Uterus (tissue), 4 donors: ENCODE data around the gene RMDN3. TPM values are rescaled to one million over a fixed set of nuclear protein-coding genes. Genes with fewer than 3 reads are reported as not detected.

Experiments
- DNase-seq, 2 donors: peaks; one replicate each; pipeline ENCODE4 v3.0.0-alpha.2; 2019 to 2020
- H3K27ac ChIP-seq, 2 donors: fragments of 200-600 bp; sonication (generic); 1 replicate in 1 of 2; 2 replicates in 1 of 2; pipeline ENCODE4 v1.5.1; 2016 to 2018
- H3K27me3 ChIP-seq, 2 donors: fragments of 200-600 bp; sonication (generic); one replicate each; pipeline ENCODE4 v1.5.1; 2018 to 2019; ENCODE audit warnings: control low read depth in 1 of 2
- H3K36me3 ChIP-seq, 2 donors: fragments of 200-600 bp; sonication (generic); one replicate each; pipeline ENCODE4 v1.5.1; 2019; ENCODE audit warnings: control low read depth in 1 of 2
- H3K4me1 ChIP-seq, 2 donors: fragments of 200-600 bp; sonication (generic); one replicate each; pipeline ENCODE4 v1.5.1; 2018 to 2019; ENCODE audit warnings: control low read depth in 1 of 2
- H3K4me3 ChIP-seq, 2 donors: fragments of 200-600 bp; sonication (generic); 1 replicate in 1 of 2; 2 replicates in 1 of 2; pipeline ENCODE4 v1.5.1; 2018 to 2019; ENCODE audit warnings: mild to moderate bottlenecking in 1 of 2
- H3K9me3 ChIP-seq, 2 donors: fragments of 200-600 bp; sonication (generic); one replicate each; pipeline ENCODE4 v1.5.1; 2019; ENCODE audit warnings: control low read depth in 1 of 2
- CTCF ChIP-seq, 4 experiments: fragments of 200-600 bp in 2 of 4; fragments of 450-650 bp in 2 of 4; sonication (generic) in 2 of 4; IDR thresholded peaks; one replicate each; pipeline ENCODE4 v1.5.1; 2016 to 2019; ENCODE audit warnings: antibody characterized with exemption in 4 of 4, mild to moderate bottlenecking in 2 of 4, moderate library complexity in 1 of 4
- POLR2A ChIP-seq, 2 donors: fragments of 450-650 bp; IDR thresholded peaks; one replicate each; pipeline ENCODE4 v1.6.1; 2016; ENCODE audit warnings: antibody characterized with exemption in 2 of 2, mild to moderate bottlenecking in 1 of 2, moderate library complexity in 1 of 2
- intact Hi-C: fragments of 100-400 bp; cut with DNase I; formaldehyde crosslinking; loops from one replicate; pipeline ENCODE4 v1.15.1; 2023; ENCODE audit warnings: low total_unique reads
- total RNA-seq, 4 donors: library from RNA; depleted of rRNA in 3 of 4; stranded (reverse); fragments of >200 nt in 3 of 4; gene quantifications; one replicate each; pipeline versions ENCODE4 v1.1.0 to v1.2.4, GENCODE V29; 2014 to 2023
- donor health status: DM: yes; HTN: yes; CAD: no.

The RMDN3 gene
- total RNA-seq, 4 donors from 2014 or later: 6.4 to 27.0 (median 16.1) TPM

DNA sequence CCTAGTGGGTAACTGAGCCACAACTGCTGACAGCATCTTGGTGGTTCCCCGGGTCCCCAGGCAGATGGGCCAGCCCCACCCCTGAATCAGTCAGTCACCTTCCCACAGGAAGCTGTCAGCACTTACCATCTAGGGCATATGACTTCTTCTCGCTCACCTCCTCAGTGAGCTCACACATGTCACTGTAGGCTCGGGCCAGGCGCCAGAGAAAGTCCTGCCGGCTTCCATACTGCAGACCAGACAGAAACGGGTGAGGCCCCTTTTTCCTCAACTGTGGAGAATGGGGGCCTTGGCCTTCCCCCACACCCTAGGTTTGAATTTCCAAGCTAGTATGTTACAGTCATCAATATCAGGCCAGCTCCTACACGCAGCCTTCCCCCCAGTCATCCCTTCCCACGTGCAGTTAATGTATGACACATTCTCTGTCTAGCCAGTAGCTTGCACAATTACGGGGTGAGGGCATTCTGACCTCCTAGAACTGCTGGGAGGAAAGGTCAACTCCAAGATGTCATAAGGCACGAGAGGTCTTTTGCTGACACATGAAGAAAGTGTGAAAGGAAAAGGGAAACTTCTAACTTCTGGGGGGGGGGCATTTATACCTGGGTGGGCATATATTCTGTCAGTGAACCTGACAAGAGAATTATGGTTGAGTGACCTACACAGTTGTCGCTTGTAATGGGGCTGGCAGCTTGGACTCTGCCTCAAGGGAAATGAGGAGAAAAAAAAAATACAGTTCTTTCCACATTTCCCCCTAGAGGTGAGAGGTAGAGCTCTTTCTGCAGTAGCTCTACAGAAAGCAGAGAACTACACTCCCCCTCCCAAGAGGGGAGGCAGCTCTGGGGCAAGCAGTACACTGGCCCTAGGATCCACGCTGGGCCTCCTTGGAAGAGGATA is 10.9 kb downstream of the RMDN3 start:
- no peak for DNase-seq
- Histone ChIP-seq H3K36me3 (no peaks in the 10 kb centered on the region), H3K9me3 (no peaks in the 10 kb centered on the region), H3K4me3 (no peak overlapping the region), H3K4me1 (no peaks in the 10 kb centered on the region), H3K27me3 (no peaks in the 10 kb centered on the region), H3K27ac (no peak overlapping the region)
- intact Hi-C loops: no loop called here
- no peak for TF ChIP-seq CTCF (IDR thresholded peaks at IDR 0.05)
- TF ChIP-seq POLR2A (IDR thresholded peaks at IDR 0.05): no peak

DNA sequence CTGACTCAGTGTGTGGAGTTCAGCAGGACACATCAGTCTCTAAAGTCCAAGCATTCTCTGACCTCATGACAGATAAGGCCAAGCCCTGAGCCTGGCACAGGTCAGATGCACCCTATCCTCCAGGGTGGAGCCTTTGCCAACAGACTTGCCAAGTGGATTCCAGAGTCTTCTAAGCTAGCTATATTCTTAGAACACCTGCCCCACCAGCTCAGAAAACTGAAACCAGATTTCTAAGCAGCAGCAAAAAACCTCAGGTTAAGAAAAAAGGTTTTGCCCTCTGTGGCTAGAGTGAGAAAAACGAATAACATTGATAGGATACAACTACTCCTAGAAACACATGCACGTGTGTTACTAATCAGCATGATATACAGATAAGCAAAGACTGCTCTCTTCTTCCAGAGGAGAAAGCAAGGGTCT is 11.6 kb downstream of the RMDN3 start:
- H3K9me3 ChIP-seq: no peaks in the 10 kb centered on the region
- no peaks in the 10 kb centered on the region for H3K36me3 ChIP-seq
- H3K4me3 ChIP-seq: no peak overlapping the region
- intact Hi-C loops: no loop called here
- no peak overlapping the region for H3K27ac ChIP-seq
- no peaks in the 10 kb centered on the region for H3K4me1 ChIP-seq
- DNase-seq: no peak
- no peaks in the 10 kb centered on the region for H3K27me3 ChIP-seq
- no peak for TF ChIP-seq POLR2A (IDR thresholded peaks at IDR 0.05)
- no peak for TF ChIP-seq CTCF (IDR thresholded peaks at IDR 0.05)

DNA sequence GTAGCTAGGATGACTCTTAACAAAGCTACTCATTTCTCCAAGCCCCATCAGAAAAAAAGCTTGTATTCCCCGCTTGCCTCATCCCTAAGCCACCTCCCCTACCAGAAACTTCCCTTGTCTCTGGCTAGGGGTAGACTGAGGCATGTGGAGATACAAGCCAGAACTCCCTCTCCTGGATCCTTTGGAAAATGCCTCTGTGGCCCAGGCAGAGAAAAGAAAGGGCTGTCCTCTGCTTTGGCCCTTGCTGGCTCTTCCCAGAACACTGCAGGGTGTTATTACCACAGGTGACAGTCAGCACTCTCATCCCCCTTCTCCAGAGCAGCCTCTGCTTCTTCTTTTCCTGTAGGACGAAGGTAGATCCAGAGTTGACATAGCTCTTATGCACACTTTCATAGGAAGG is 15.2 kb downstream of the RMDN3 start:
- no peaks in the 10 kb centered on the region for H3K4me1 ChIP-seq
- no peak overlapping the region for H3K4me3 ChIP-seq
- DNase-seq: no peak
- intact Hi-C loops: no loop called here
- TF ChIP-seq CTCF (IDR thresholded peaks at IDR 0.05) (no peak), POLR2A (IDR thresholded peaks at IDR 0.05) (no peak)
- H3K36me3 ChIP-seq: no peaks in the 10 kb centered on the region
- no peaks in the 10 kb centered on the region for H3K27me3 ChIP-seq
- no peaks in the 10 kb centered on the region for H3K9me3 ChIP-seq
- no peak overlapping the region for H3K27ac ChIP-seq

DNA sequence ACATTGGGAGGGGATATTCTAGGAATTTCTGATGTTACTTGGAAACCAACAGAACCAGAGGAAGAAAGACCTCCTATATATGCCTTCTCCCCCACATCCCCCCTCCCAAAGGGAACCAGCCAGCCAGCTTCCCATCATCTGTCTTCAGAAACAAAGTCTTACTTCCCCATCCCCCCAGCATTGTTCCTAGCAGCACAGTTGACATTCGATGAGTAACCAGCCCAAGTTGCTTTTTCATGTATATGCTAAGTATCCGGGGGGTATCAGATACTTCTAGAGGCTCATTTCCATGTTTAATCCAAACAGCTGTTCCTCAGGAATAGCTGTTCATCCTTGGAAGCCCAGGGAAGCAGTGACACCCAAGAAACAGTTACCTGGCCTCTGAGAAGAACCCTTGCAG is 16.0 kb downstream of the RMDN3 start:
- DNase-seq: no peak
- Histone ChIP-seq H3K36me3 (no peaks in the 10 kb centered on the region), H3K27me3 (no peaks in the 10 kb centered on the region), H3K4me1 (no peaks in the 10 kb centered on the region), H3K4me3 (no peak overlapping the region), H3K9me3 (no peaks in the 10 kb centered on the region), H3K27ac (no peak overlapping the region)
- TF ChIP-seq CTCF (IDR thresholded peaks at IDR 0.05) (no peak), POLR2A (IDR thresholded peaks at IDR 0.05) (no peak)
- intact Hi-C loops: no loop called here

DNA sequence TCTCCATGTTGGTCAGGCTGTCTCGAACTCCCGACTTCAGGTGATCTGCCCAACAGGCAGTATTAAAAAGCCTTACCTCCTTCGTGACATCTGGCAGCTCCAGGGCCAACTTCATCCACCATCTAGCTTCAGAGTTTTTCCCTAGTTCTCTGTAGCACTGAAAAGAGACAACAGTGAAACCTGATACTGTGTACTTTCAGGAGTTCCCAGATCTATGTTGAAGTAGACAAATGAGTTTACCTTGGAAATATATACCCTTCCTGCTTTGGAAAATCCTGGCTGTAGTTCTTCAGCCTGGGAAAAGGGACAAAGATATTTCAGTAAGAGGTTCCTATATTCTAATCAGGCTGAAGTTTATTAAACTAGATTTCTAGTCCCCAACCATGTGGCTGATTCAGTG is 18.0 kb downstream of the RMDN3 start:
- Histone ChIP-seq H3K27me3 (no peaks in the 10 kb centered on the region), H3K27ac (no peak overlapping the region), H3K4me3 (no peak overlapping the region), H3K9me3 (no peaks in the 10 kb centered on the region), H3K36me3 (no peaks in the 10 kb centered on the region), H3K4me1 (no peaks in the 10 kb centered on the region)
- TF ChIP-seq POLR2A (IDR thresholded peaks at IDR 0.05) (no peak), CTCF (IDR thresholded peaks at IDR 0.05) (no peak)
- intact Hi-C loops: no loop called here
- DNase-seq: no peak
